Measurements from ENCODE around the gene NUP42.

GRCh38 chr7:23207021-23207420 is 25.2 kb downstream of the NUP42 start:
- TF ChIP-seq POLR2A (IDR thresholded peaks at IDR 0.05) (no peak), CTCF (IDR thresholded peaks at IDR 0.05) (no peak)
